22Rv1 (cell line): Measurements from ENCODE around the gene NEU1.

Experiments
- CTCF ChIP-seq: fragments of 450-650 bp; IDR thresholded peaks from 2 replicates; pipeline ENCODE4 v1.5.1; 2017; ENCODE audit warnings: mild to moderate bottlenecking
- ZFX ChIP-seq: fragments of 450-650 bp; IDR thresholded peaks from 2 replicates; pipeline ENCODE4 v1.6.1; 2017; ENCODE audit warnings: antibody characterized with exemption, borderline replicate concordance

GRCh38 chr6:31870385-31870921, 7.8 kb upstream of the NEU1 start:
- TF ChIP-seq CTCF (no peak), ZFX (no peak)
